Neuronal stem cell (in vitro differentiated cells): ENCODE results near the gene LTB4R.

Experiments used
- DNase-seq: peaks from one replicate; pipeline ENCODE4 v3.0.0-alpha.2; 2013; ENCODE audit warnings: low spot score
- H2AFZ ChIP-seq: one replicate; pipeline ENCODE4 v1.6.1; 2013; ENCODE audit warnings: mild to moderate bottlenecking, low read length, inconsistent platforms
- H2AK5ac ChIP-seq: 2 replicates; pipeline ENCODE4 v1.6.1; 2013; ENCODE audit warnings: low read depth, mild to moderate bottlenecking, inconsistent platforms, low read length, moderate library complexity, mixed read lengths
- H2BK120ac ChIP-seq: 2 replicates; pipeline ENCODE4 v1.6.1; 2013; ENCODE audit warnings: low read depth, mild to moderate bottlenecking, inconsistent platforms, low read length, moderate library complexity, mixed read lengths
- H2BK12ac ChIP-seq: one replicate; pipeline ENCODE4 v1.6.1; 2013; ENCODE audit warnings: low read length, inconsistent platforms
- H2BK15ac ChIP-seq: 2 replicates; pipeline ENCODE4 v1.6.1; 2013; ENCODE audit warnings: mild to moderate bottlenecking, low read length, inconsistent platforms, mixed read lengths
- H2BK5ac ChIP-seq: one replicate; pipeline ENCODE4 v1.6.1; 2013; ENCODE audit warnings: inconsistent platforms, mild to moderate bottlenecking, low read length, moderate library complexity
- H3K14ac ChIP-seq: one replicate; pipeline ENCODE4 v1.6.1; 2013; ENCODE audit warnings: low read length, inconsistent platforms
- H3K18ac ChIP-seq: 2 replicates; pipeline ENCODE4 v1.6.1; 2013; ENCODE audit warnings: low read length, inconsistent platforms
- H3K23ac ChIP-seq: 2 replicates; pipeline ENCODE4 v1.6.1; 2013; ENCODE audit warnings: low read depth, mild to moderate bottlenecking, mixed read lengths, low read length, inconsistent platforms; ENCODE audit not compliant: poor library complexity
- H3K27ac ChIP-seq: replicated peaks from 3 replicates; pipeline ENCODE4 v1.5.1; 2013; ENCODE audit warnings: low read length, inconsistent platforms
- H3K27me3 ChIP-seq, 3 experiments: 2 replicates each; pipeline ENCODE4 v1.6.1; 2013; ENCODE audit warnings: low read length in 3 of 3, mild to moderate bottlenecking in 2 of 3, inconsistent platforms in 1 of 3, low read depth in 1 of 3, mixed read lengths in 1 of 3, moderate library complexity in 1 of 3; ENCODE audit not compliant: control insufficient read depth in 3 of 3, insufficient read depth in 3 of 3
- H3K36me3 ChIP-seq, 2 donors: replicated peaks in 1 of 2; 2 replicates each; pipeline ENCODE4 v1.6.1; 2013; ENCODE audit warnings: low read length in 2 of 2; ENCODE audit not compliant: control insufficient read depth in 2 of 2, insufficient read depth in 2 of 2
- H3K4ac ChIP-seq: 2 replicates; pipeline ENCODE4 v1.6.1; 2013; ENCODE audit warnings: inconsistent platforms, mild to moderate bottlenecking, low read length, moderate library complexity
- H3K4me1 ChIP-seq, 2 donors: 1 replicate in 1 of 2; 2 replicates in 1 of 2; pipeline ENCODE4 v1.6.1; 2013; ENCODE audit warnings: low read length in 2 of 2, low read depth in 1 of 2; ENCODE audit not compliant: control insufficient read depth in 2 of 2, insufficient read depth in 1 of 2
- H3K4me2 ChIP-seq: one replicate; pipeline ENCODE4 v1.6.1; 2013; ENCODE audit warnings: mild to moderate bottlenecking, low read length, inconsistent platforms; ENCODE audit not compliant: insufficient read depth, poor library complexity, severe bottlenecking
- H3K4me3 ChIP-seq, 2 donors: 2 replicates each; pipeline ENCODE4 v1.5.1; 2013; ENCODE audit warnings: low read length in 2 of 2, mild to moderate bottlenecking in 2 of 2, inconsistent platforms in 1 of 2, moderate library complexity in 1 of 2
- H3K79me1 ChIP-seq: one replicate; pipeline ENCODE4 v1.6.1; 2013; ENCODE audit warnings: low read depth, mild to moderate bottlenecking, inconsistent platforms, low read length, moderate library complexity
- H3K9ac ChIP-seq: one replicate; pipeline ENCODE4 v1.6.1; 2013; ENCODE audit warnings: mild to moderate bottlenecking, low read depth, low read length, inconsistent platforms; ENCODE audit not compliant: poor library complexity
- H3K9me3 ChIP-seq, 2 donors: replicated peaks in 1 of 2; 2 replicates each; pipeline versions ENCODE3 to v1.6.1; 2013; ENCODE audit warnings: low read length in 2 of 2, mild to moderate bottlenecking in 2 of 2, inconsistent platforms in 1 of 2, low read depth in 1 of 2, mixed read lengths in 1 of 2, moderate library complexity in 1 of 2; ENCODE audit not compliant: control insufficient read depth in 2 of 2, insufficient read depth in 1 of 2
- H4K8ac ChIP-seq: one replicate; pipeline ENCODE4 v1.6.1; 2013; ENCODE audit warnings: low read depth, mild to moderate bottlenecking, inconsistent platforms, low read length, moderate library complexity
- H4K91ac ChIP-seq: one replicate; pipeline ENCODE4 v1.6.1; 2013; ENCODE audit warnings: low read length, low read depth, mild to moderate bottlenecking, inconsistent platforms; ENCODE audit not compliant: poor library complexity
- WGBS, 2 donors: extraction: QIAGEN DNeasy Blood & Tissue Kit; methylation state at CpG; one replicate each; pipeline ENCODE4 v1.1.7; 2013; ENCODE audit warnings: missing lambda C conversion rate in 2 of 2, mixed read lengths in 1 of 2; ENCODE audit not compliant: insufficient read length in 2 of 2, insufficient replicate concordance in 1 of 2; ENCODE audit errors: extremely low coverage in 2 of 2; 5-methylcytosine and 5-hydroxymethylcytosine counted together

The LTB4R gene

GRCh38 chr14:24362241-24362960 is 51.1 kb downstream of the LTB4R start:
- DNase-seq: no peak
- no peak overlapping the region for H3K14ac ChIP-seq
- H3K4me1 ChIP-seq: peaks cover 2 to 6% of the 10 kb centered on the region in 2 donors
- no peak overlapping the region for H2BK5ac ChIP-seq
- no peak overlapping the region for H3K9ac ChIP-seq
- no peak overlapping the region for H3K4me2 ChIP-seq
- no peak overlapping the region for H3K18ac ChIP-seq
- H3K27ac ChIP-seq: no peak overlapping the region
- H2AFZ ChIP-seq: no peak overlapping the region
- H2BK120ac ChIP-seq: no peak overlapping the region
- no CpG with 5 or more reads among the region's 2 CpGs for WGBS, 2 donors
- no peak overlapping the region for H4K91ac ChIP-seq
- no peak overlapping the region for H3K23ac ChIP-seq
- H3K27me3 ChIP-seq: peaks cover 0 to 30% (median 2%) of the 10 kb centered on the region in 3 experiments
- no peak overlapping the region for H4K8ac ChIP-seq
- H2BK15ac ChIP-seq: no peak overlapping the region
- H3K9me3 ChIP-seq: no peaks in the 10 kb centered on the region
- no peak overlapping the region for H3K4ac ChIP-seq
- H3K36me3 ChIP-seq: no peaks in the 10 kb centered on the region
- no peaks in the 10 kb centered on the region for H3K79me1 ChIP-seq
- H2AK5ac ChIP-seq: no peak overlapping the region
- no peak overlapping the region for H2BK12ac ChIP-seq
- no peak overlapping the region for H3K4me3 ChIP-seq

GRCh38 chr14:24363401-24363800 is 52.1 kb downstream of the LTB4R start:
- Histone ChIP-seq H3K4me2 (no peak overlapping the region), H3K14ac (no peak overlapping the region), H2BK15ac (no peak overlapping the region), H3K4ac (no peak overlapping the region), H3K4me3 (no peak overlapping the region), H3K23ac (no peak overlapping the region), H2AK5ac (no peak overlapping the region), H4K8ac (no peak overlapping the region), H3K79me1 (no peaks in the 10 kb centered on the region), H2BK5ac (no peak overlapping the region), H4K91ac (no peak overlapping the region), H3K36me3 (no peaks in the 10 kb centered on the region), H2BK12ac (no peak overlapping the region), H3K27ac (no peak overlapping the region), H3K27me3 (peaks cover 0 to 24% (median 2%) of the 10 kb centered on the region in 3 experiments), H2AFZ (no peak overlapping the region), H3K18ac (no peak overlapping the region), H2BK120ac (no peak overlapping the region), H3K4me1 (peaks cover 2 to 8% of the 10 kb centered on the region in 2 donors), H3K9me3 (no peaks in the 10 kb centered on the region), H3K9ac (no peak overlapping the region)
- DNase-seq: no peak
- no CpG with 5 or more reads among the region's 5 CpGs for WGBS, 2 donors

- H2BK120ac ChIP-seq: no peak overlapping the region
- no peak overlapping the region for H2BK5ac ChIP-seq
- H3K4me3 ChIP-seq: no peak overlapping the region
- H2BK15ac ChIP-seq: no peak overlapping the region
- H3K4me1 ChIP-seq: peaks cover 8 to 16% of the 10 kb centered on the region in 2 donors
- H3K4me2 ChIP-seq: no peak overlapping the region
- H2AK5ac ChIP-seq: no peak overlapping the region
- no peak overlapping the region for H3K23ac ChIP-seq
- no peaks in the 10 kb centered on the region for H3K9me3 ChIP-seq
- no peak overlapping the region for H3K4ac ChIP-seq
- H3K36me3 ChIP-seq: peaks cover 0 to 6% of the 10 kb centered on the region in 2 donors
- H3K18ac ChIP-seq: no peak overlapping the region
- WGBS, 2 donors: no CpG with 5 or more reads among the region's 1 CpG
- no peak for DNase-seq
- no peak overlapping the region for H3K27ac ChIP-seq
- no peak overlapping the region for H4K8ac ChIP-seq
- peaks cover 0 to 23% (median 2%) of the 10 kb centered on the region in 3 experiments for H3K27me3 ChIP-seq
- H3K9ac ChIP-seq: no peak overlapping the region
- H3K14ac ChIP-seq: no peak overlapping the region
- no peak overlapping the region for H4K91ac ChIP-seq
- peaks cover 2% of the 10 kb centered on the region for H3K79me1 ChIP-seq
- H2BK12ac ChIP-seq: no peak overlapping the region
- H2AFZ ChIP-seq: no peak overlapping the region
These were observed 53.5 kb downstream of the LTB4R start for GRCh38 chr14:24364841-24365240.

GRCh38 chr14:24365600-24366412 is 54.5 kb downstream of the LTB4R start:
- Histone ChIP-seq H3K79me1 (peaks cover 2% of the 10 kb centered on the region), H3K27me3 (peaks cover 0 to 18% (median 2%) of the 10 kb centered on the region in 3 experiments), H2BK120ac (peak overlapping the region; percentile 90), H3K4me3 (peak overlapping the region; percentile 63 to 83), H3K14ac (no peak overlapping the region), H2BK12ac (peak overlapping the region; percentile 69), H3K4ac (no peak overlapping the region), H2AK5ac (peak overlapping the region; percentile 60), H2BK5ac (peak overlapping the region; percentile 98), H2BK15ac (peak overlapping the region; percentile 25), H3K9me3 (no peaks in the 10 kb centered on the region), H4K8ac (no peak overlapping the region), H3K4me1 (peaks cover 11 to 16% of the 10 kb centered on the region in 2 donors), H4K91ac (no peak overlapping the region), H3K23ac (no peak overlapping the region), H3K36me3 (peaks cover 4 to 7% of the 10 kb centered on the region in 2 donors), H3K18ac (peak overlapping the region; percentile 93), H3K4me2 (peak overlapping the region; percentile 65), H2AFZ (peak overlapping the region; percentile 97), H3K9ac (no peak overlapping the region), H3K27ac (peak overlapping the region; percentile 91)
- peak; percentile 79 for DNase-seq
- no CpG with 5 or more reads among the region's 28 CpGs for WGBS, 2 donors
